WTC11 (cell line): Measurements from ENCODE around the gene NFIA.

Experiments used
- JUN ChIP-seq: sonication (generic); formaldehyde crosslinking; IDR thresholded peaks from 2 replicates; pipeline ENCODE4 v1.8.0; 2023; ENCODE audit warnings: mild to moderate bottlenecking, missing genetic modification reagents
- KAT7 ChIP-seq: sonication (generic); formaldehyde crosslinking; IDR thresholded peaks from 2 replicates; pipeline ENCODE4 v1.8.1; 2023; ENCODE audit warnings: missing genetic modification reagents, mild to moderate bottlenecking, borderline replicate concordance
- NFYB ChIP-seq: sonication (generic); formaldehyde crosslinking; conservative IDR thresholded peaks from 2 replicates; pipeline ENCODE4 v1.8.0; 2022; ENCODE audit warnings: low read depth, missing genetic modification reagents
- NR1H2 ChIP-seq: sonication (generic); formaldehyde crosslinking; IDR thresholded peaks from 2 replicates; pipeline ENCODE4 v1.9.0; 2021; ENCODE audit warnings: mild to moderate bottlenecking, moderate library complexity, missing genetic modification reagents
- SP1 ChIP-seq: sonication (generic); formaldehyde crosslinking; conservative IDR thresholded peaks from 2 replicates; pipeline ENCODE4 v1.8.1; 2022; ENCODE audit warnings: missing genetic modification reagents
- TF ChIP-seq, protein P1 (sequence below): sonication (generic); formaldehyde crosslinking; IDR thresholded peaks from 2 replicates; pipeline ENCODE4 v1.8.1; 2022; ENCODE audit warnings: low read depth, mild to moderate bottlenecking, moderate library complexity, missing genetic modification reagents, borderline replicate concordance
- TF ChIP-seq, protein P2 (sequence below): fragments of 200-600 bp; IDR thresholded peaks from 2 replicates; pipeline ENCODE4 v1.8.0; 2022; ENCODE audit warnings: antibody characterized with exemption
- TF ChIP-seq, protein P3 (sequence below): sonication (generic); formaldehyde crosslinking; IDR thresholded peaks from 2 replicates; pipeline ENCODE4 v1.8.0; 2022; ENCODE audit warnings: mild to moderate bottlenecking, missing genetic modification reagents
- TF ChIP-seq, protein P4 (sequence below): sonication (generic); formaldehyde crosslinking; IDR thresholded peaks from 2 replicates; pipeline ENCODE4 v1.8.1; 2022; ENCODE audit warnings: missing genetic modification reagents, borderline replicate concordance
- TF ChIP-seq, protein P5 (sequence below): fragments of 250-450 bp; sonication (Bioruptor Pico); IDR thresholded peaks from 2 replicates; pipeline ENCODE4 v1.9.0; 2021; ENCODE audit warnings: mild to moderate bottlenecking, borderline replicate concordance

DNA sequence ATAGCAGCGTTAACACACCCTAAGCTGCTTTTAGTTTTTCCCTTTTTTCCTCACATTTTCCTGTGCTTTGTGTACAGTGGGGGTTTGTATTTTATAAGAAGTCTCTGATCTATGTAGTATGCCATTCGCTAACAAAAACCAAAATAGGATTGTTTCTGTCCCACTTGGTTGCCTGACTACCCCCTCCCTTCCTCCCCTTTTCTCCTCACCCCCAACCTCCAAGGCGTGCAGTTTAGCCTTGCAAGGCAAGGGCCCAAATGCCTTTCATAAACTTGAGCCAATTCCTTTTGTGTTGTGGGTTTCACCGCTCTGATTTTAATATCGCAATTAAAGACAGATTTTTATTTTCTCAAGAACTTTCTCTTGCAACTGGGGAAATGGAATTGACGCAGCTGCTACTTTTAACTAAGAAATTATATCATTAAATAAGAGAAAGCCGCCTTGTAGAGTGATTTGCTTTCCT, 365.6 kb downstream of the NFIA start:
- TF ChIP-seq SP1 (no peak), NR1H2 (no peak), KAT7 (CRISPR knock-in tag) (no peak), NFYB (no peak), JUN (CRISPR knock-in tag) (no peak)
- TF ChIP-seq, protein P1, sequence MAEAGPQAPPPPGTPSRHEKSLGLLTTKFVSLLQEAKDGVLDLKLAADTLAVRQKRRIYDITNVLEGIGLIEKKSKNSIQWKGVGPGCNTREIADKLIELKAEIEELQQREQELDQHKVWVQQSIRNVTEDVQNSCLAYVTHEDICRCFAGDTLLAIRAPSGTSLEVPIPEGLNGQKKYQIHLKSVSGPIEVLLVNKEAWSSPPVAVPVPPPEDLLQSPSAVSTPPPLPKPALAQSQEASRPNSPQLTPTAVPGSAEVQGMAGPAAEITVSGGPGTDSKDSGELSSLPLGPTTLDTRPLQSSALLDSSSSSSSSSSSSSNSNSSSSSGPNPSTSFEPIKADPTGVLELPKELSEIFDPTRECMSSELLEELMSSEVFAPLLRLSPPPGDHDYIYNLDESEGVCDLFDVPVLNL (CRISPR knock-in tag): no peak
- TF ChIP-seq, protein P2, sequence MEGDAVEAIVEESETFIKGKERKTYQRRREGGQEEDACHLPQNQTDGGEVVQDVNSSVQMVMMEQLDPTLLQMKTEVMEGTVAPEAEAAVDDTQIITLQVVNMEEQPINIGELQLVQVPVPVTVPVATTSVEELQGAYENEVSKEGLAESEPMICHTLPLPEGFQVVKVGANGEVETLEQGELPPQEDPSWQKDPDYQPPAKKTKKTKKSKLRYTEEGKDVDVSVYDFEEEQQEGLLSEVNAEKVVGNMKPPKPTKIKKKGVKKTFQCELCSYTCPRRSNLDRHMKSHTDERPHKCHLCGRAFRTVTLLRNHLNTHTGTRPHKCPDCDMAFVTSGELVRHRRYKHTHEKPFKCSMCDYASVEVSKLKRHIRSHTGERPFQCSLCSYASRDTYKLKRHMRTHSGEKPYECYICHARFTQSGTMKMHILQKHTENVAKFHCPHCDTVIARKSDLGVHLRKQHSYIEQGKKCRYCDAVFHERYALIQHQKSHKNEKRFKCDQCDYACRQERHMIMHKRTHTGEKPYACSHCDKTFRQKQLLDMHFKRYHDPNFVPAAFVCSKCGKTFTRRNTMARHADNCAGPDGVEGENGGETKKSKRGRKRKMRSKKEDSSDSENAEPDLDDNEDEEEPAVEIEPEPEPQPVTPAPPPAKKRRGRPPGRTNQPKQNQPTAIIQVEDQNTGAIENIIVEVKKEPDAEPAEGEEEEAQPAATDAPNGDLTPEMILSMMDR: no peak
- TF ChIP-seq, protein P3, sequence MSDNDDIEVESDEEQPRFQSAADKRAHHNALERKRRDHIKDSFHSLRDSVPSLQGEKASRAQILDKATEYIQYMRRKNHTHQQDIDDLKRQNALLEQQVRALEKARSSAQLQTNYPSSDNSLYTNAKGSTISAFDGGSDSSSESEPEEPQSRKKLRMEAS (CRISPR knock-in tag): no peak
- TF ChIP-seq, protein P4, sequence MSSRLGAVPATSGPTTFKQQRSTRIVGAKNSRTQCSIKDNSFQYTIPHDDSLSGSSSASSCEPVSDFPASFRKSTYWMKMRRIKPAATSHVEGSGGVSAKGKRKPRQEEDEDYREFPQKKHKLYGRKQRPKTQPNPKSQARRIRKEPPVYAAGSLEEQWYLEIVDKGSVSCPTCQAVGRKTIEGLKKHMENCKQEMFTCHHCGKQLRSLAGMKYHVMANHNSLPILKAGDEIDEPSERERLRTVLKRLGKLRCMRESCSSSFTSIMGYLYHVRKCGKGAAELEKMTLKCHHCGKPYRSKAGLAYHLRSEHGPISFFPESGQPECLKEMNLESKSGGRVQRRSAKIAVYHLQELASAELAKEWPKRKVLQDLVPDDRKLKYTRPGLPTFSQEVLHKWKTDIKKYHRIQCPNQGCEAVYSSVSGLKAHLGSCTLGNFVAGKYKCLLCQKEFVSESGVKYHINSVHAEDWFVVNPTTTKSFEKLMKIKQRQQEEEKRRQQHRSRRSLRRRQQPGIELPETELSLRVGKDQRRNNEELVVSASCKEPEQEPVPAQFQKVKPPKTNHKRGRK (CRISPR knock-in tag): no peak
- TF ChIP-seq, protein P5, sequence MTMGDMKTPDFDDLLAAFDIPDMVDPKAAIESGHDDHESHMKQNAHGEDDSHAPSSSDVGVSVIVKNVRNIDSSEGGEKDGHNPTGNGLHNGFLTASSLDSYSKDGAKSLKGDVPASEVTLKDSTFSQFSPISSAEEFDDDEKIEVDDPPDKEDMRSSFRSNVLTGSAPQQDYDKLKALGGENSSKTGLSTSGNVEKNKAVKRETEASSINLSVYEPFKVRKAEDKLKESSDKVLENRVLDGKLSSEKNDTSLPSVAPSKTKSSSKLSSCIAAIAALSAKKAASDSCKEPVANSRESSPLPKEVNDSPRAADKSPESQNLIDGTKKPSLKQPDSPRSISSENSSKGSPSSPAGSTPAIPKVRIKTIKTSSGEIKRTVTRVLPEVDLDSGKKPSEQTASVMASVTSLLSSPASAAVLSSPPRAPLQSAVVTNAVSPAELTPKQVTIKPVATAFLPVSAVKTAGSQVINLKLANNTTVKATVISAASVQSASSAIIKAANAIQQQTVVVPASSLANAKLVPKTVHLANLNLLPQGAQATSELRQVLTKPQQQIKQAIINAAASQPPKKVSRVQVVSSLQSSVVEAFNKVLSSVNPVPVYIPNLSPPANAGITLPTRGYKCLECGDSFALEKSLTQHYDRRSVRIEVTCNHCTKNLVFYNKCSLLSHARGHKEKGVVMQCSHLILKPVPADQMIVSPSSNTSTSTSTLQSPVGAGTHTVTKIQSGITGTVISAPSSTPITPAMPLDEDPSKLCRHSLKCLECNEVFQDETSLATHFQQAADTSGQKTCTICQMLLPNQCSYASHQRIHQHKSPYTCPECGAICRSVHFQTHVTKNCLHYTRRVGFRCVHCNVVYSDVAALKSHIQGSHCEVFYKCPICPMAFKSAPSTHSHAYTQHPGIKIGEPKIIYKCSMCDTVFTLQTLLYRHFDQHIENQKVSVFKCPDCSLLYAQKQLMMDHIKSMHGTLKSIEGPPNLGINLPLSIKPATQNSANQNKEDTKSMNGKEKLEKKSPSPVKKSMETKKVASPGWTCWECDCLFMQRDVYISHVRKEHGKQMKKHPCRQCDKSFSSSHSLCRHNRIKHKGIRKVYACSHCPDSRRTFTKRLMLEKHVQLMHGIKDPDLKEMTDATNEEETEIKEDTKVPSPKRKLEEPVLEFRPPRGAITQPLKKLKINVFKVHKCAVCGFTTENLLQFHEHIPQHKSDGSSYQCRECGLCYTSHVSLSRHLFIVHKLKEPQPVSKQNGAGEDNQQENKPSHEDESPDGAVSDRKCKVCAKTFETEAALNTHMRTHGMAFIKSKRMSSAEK (CRISPR knock-in tag): no peak
